Activated CD4-positive, alpha-beta T cell treated with anti-CD3 and anti-CD28 coated beads, Interleukin-10, Interleukin-2, amounts not matched to agents 100 ng/mL and 50 ng/mL, durations not matched to agents 16 hours and 8 hours (primary cell): ENCODE results near the gene MARCOL.
A peak's percentile ranks its signal among the peaks of the same experiment; 100 is the strongest.

Source experiments
- DNase-seq: peaks from one replicate; pipeline ENCODE4 v3.0.0-alpha.2; 2020

MARCOL gene, protein sequence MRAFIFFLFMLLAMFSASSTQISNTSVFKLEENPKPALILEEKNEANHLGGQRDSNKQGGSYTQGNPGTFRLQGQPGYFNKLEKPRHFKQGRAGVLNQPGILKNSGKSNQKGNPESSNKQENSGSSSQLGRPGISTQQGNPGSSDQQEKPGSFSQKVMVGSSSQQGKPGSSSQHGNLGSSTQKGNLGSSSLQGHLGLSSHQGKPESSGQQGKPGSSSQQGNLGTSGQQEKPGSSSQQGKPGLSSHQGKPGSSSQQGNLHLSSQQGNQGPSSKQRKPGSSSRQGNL

GRCh38 chr5:148238418-148238794 is at the start of gene MARCOL:
TSS of gene MARCOL (plus strand) at chr5:148238525. CDS start at chr5:148238598, 73 bp downstream.
- no peak for DNase-seq

DNA sequence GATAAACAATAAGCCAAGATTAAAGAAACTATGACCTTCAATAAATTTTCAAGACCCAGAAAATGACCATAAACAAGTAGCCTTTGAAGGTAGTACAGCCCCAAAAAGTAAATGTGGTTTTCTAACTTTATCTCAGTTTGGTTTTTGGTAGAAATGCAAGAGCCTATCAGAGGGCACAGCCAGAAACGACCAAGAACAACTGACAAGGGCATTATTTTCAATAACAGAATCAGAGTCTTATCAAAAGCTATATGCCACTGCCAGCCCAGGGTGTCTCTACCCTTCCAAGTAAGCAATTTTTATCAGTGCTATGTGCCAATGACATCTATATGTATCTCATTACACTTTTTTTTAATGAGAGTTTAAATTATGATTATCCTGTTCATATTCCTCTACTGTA is 47.3 kb upstream of the MARCOL start:
- no peak for DNase-seq

DNA sequence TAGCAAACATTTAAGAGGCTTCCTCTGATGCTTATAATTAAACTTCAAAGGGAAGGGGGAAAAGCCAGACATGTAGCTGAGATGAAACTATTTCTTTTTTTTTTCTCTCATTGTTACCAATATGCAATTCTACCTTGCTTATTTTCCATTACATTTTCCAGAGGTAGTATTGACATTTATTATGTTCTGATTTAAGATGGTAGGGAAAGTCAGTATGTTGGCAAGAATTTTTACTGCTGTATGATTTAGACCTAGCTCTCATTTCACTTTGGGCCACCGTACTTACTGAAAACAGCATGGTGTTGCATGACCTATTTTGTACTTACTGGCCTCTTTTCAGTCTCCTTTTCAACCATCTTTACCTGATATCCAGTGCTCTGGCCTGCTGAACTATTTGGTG is 45.1 kb upstream of the MARCOL start:
- DNase-seq, result no peak

DNA sequence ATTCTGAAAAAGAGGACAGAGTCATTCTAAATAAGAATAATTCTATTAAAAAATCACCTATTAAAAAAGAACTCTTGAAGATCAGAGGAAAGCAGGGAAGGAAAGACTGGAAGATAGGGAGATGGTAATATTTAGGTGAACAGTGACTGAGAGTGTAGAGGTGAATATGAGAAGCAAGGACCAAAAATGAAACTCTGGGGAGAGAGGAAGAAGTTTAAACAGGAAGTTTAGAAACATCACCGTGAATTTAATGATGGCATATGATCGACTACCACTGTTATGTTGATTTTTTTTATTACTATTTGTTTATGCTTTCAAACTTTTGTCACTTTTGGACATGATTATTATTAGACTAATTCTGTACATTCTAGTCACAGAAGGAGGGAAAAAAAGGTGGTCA is 37.2 kb upstream of the MARCOL start:
- no peak for DNase-seq

DNA sequence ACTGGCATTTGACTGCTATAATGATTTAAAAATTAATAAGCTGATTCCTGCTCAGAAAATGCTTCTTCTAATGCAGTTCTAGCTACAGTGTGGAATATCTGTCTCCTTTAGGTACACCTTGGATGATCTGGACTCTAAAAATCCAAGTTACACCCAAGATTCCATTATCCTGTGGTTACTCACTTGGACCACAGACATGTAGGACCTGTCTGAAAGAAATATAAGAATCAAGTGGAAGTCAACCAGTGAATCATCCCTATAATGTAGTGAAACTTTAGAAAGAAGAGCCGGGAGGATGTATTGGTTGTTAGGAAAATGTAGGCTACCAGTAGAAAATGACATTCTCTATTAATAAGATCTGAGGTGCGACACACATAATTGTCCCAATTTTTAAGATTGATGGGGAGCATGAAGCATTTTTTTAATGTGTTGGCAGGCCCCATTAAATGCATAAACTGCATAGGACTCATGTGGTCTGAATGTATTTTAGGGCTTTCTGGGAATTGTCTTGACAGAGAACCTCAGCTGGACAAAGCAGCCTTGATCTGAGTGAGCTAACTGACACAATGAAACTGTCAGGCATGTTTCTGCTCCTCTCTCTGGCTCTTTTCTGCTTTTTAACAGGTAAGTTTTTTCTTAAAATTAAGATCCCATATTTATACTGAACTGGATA is 35.7 kb upstream of the MARCOL start, which contains the start of gene SPINK6:
Gene SPINK6 (plus strand): TSS at position 512 of the 673 bp plus-strand sequence. CDS start 55 bp downstream, at position 567.
- DNase-seq, result no peak

DNA sequence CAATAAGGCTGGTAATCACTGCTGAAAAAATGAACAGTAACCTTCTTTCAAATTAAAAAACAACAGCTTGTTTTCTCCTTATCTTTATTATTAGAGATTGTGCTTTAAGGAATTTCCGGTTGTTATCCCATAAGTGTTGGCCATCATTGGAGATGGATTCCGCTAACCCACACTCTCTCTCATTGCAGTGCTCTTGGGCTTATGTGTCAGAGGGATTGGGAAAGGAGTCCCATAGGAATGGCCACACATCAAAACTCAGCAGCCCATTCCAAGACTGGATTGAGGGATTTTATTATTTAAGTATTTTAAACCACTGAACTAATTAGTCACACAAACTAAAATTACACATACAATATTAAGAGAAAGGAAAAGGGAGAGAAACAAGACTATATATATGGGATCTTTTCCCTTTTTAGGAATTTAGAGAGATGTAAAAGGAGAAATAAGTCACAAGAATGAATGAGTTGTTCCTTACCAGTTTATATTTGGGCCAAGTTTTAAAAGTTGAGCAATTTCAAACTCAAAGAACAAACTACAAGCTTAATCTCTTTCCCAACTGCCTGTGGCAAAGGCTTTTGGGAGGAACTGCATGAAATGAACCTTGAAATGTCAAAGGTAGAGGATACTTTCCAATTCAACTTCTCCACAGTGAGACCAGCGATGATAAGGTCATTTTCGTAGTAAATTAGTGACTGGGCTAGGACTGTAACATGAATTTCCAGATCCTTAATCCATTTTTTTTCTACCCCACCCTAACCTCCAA is 33.1 kb upstream of the MARCOL start:
- no peak for DNase-seq

- DNase-seq, result no peak
These were observed 32.5 kb upstream of the MARCOL start for GRCh38 chr5:148205865-148206264.

DNA sequence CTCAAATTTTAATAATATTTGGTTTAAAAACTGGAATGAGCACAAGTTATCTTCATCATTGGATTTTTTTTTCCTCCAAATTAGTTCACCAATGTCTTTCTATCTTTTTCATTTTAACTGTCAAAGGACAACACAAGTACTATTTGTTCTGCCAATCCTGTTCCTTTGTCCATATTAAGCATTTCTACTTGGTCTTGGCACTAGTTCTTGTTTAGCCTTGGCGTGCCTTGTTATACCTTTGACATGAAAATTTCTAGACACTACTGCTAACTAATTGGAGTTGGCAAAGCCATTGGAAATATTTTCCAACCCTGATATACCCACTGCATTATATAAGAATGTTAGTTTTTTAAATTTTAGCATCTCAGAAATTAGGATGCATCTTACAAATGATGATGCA is 31.7 kb upstream of the MARCOL start:
- no peak for DNase-seq

GRCh38 chr5:148208226-148208625 is 30.1 kb upstream of the MARCOL start:
- DNase-seq, result no peak

DNA sequence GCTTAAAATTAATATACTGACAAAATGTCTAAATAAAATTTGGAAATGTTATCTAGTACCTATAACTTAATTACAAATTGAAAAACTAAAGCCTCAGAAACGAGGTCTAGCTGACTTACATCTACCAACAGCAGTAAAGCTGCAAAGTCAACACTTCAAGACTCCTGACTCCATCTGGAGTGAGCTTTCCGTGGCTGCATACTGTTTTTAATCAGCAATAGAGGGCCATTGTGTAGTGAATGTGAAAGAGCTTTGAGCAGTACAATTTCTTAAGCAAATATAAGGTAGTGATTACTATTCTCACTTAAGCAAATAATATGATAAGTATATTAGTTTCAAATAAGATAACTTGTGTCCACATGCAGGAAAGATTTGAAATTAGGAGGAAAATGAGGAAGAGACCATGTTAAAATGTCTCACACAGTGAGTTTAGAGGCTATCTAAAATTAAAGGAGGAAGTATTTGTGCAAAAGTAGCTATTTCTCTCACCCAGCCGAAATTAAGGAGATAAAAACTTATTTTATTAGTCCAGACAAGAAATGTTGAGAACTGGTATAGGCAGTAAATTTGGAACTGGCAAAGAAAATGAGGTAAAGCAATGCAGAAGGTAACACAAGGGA is 29.1 kb upstream of the MARCOL start:
- no peak for DNase-seq

GRCh38 chr5:148214665-148215185 is 23.6 kb upstream of the MARCOL start:
- no peak for DNase-seq

- DNase-seq, result no peak
These were observed 16.8 kb upstream of the MARCOL start for GRCh38 chr5:148221508-148221907.

DNA sequence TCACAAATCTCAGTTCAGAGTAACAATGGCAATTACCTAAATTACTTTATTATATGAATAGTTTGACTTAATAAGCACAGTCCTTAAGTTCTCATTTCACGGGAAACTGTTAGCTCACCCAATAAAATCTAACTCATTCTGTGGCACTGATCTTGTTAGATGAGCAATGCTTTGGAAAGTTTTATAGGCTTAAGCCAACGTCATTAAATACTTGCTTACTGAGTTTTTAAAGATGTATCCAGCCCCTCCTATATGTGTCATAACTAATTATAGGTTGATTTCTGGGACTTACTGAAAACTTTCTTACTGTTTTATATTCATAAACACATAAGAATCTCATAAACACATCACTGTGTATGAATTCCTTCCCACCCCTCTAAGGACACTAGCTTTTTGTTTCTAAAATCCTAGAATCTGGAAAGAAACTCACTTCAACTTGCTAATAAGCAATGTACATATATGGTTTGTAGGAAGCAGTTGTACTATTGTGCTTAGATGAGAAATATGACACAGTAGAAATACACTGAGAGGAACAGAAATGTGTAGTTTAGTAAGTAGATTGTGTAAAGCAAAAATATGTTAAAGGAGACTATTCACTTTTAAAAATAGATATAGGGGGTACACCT is 14.1 kb upstream of the MARCOL start:
- DNase-seq, result no peak

DNA sequence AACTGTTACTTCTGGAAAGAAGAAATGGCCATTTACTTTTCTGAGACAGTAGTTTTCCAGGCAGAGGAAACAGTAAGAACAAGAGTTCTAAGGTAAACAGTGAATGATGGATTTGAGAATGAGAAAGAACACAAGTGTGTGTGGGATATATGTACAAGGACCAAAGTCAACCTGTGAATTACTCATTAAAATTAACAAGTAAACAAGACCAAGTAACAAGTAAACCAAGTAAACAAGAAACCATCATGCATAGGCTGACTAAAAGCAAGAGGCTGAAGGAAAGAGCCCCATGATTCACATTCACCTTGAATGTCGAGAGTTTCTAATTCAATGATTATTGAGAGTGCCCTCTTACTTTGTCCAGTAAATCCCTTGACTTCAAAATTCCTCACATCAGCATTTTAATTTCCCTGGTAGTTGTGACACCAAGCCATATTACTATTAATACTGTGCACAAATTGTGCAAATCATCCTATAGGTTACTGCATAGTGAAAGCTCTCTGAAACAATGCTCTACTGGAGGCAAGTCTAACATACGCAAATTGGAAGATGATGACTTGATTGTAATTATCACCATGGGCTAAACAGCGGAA is 9.8 kb upstream of the MARCOL start:
- peak; percentile 34 for DNase-seq

- DNase-seq, result no peak
These were observed 8.5 kb upstream of the MARCOL start for GRCh38 chr5:148229840-148230239.

- DNase-seq, result no peak
These were observed 8.1 kb upstream of the MARCOL start for GRCh38 chr5:148230240-148230639.

DNA sequence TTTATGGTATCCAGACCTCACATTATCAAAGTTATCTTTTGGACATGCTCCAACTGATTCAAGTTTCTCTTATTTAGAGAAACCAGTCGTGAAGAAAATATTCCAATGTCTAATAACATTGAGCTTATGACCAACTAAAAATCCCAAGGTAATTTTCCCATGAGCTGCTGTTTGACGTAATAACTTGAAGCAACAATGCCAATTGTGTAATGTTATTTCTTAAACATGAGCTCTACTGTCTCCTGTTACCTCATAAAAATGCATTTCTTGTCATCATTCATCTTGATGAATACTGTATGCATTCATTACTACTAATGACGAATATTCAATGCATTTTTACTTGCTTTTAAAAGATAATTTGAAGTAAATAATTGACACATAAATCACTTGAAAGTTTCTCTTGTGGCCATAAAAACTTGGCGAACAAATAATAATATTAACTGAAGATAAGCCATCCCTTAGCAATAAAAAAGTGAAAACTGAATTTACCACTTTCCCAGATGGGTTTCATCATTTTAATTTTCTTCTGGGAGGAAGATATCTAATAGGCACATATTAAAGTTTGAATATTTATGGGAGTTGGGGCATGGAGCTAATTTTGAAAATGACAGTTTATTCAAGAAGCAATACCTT is 424 bp upstream of the MARCOL start:
- no peak for DNase-seq

- DNase-seq, result no peak
These were observed 10.6 kb downstream of the MARCOL start for GRCh38 chr5:148248894-148249293.

GRCh38 chr5:148255456-148255855 is 17.1 kb downstream of the MARCOL start:
- DNase-seq, result no peak

DNA sequence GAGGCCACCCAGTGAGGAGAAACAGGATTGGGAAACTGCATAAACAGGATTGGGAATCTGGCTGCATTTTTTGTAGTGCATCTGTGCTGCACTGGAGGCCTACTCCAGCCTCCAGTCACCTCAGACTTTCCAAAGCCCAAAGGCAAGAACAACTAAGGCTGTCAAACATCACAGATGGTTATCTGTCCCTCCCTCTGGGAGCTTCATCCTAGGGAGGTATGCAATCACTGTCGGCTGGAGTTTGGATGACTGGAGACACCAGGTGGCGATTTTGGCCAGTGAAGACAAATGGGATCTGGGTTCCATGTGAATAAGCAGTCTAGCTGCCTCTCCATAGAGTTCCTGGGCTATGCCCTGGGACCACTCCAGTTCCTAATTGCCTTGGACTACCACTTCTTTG is 21.0 kb downstream of the MARCOL start:
- no peak for DNase-seq

DNA sequence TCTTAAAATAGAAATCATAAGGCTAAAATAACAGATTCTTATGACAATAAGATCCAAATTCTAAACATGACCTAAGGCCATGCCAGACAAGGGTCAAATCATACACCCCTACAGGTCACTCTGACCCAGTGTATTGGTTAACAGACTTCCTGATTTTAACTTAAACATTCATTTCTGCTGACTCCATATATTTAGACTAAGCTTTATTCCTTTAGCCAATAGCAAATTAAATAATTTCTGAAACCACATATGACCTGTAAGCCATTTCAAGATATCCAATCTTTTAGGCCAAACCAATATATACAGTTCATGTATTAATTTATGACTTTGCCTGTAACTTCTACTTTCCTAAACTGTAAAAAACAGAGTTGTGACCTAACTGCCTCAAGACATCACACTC is 22.9 kb downstream of the MARCOL start:
- no peak for DNase-seq

GRCh38 chr5:148267962-148268361 is 29.6 kb downstream of the MARCOL start:
- no peak for DNase-seq
